ENCODE measurements around the gene DCDC1.

DNA sequence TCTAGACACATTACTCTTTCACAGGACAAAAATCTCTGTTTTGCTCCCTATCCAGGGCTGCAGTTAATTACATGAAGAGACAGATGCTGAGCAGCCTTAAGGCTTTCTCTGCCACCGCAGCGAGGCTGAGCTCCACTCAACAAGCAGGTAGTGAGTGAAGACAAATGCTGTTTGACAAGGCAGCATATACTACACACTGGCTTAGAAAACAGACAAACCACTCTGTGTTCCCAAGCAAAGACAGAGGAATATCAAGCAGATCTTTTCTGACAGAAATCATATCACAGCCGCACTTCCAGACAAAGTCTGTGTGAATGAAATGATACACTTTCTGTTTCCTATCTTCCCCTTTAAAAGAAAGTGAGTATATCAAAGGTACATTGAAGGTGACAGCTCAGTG lies 368.1 kb downstream of the DCDC1 start:
- no peak for TF ChIP-seq POLR2A (IDR thresholded peaks at IDR 0.05)
- TF ChIP-seq, protein P1, sequence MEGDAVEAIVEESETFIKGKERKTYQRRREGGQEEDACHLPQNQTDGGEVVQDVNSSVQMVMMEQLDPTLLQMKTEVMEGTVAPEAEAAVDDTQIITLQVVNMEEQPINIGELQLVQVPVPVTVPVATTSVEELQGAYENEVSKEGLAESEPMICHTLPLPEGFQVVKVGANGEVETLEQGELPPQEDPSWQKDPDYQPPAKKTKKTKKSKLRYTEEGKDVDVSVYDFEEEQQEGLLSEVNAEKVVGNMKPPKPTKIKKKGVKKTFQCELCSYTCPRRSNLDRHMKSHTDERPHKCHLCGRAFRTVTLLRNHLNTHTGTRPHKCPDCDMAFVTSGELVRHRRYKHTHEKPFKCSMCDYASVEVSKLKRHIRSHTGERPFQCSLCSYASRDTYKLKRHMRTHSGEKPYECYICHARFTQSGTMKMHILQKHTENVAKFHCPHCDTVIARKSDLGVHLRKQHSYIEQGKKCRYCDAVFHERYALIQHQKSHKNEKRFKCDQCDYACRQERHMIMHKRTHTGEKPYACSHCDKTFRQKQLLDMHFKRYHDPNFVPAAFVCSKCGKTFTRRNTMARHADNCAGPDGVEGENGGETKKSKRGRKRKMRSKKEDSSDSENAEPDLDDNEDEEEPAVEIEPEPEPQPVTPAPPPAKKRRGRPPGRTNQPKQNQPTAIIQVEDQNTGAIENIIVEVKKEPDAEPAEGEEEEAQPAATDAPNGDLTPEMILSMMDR (IDR thresholded peaks at IDR 0.05), result no peak
